SK-MEL-5 (cell line): ENCODE data around the gene ATAD2B. TPM values are rescaled to one million over a fixed set of nuclear protein-coding genes. Genes with fewer than 3 reads are reported as not detected.
"Not testable (repeated sequence)": the region's sequence is repeated elsewhere in the genome, so short reads cannot be mapped to it uniquely, and the experiment has no call there.

ENCODE experiments used
- DNase-seq: peaks from one replicate; pipeline ENCODE4 v3.0.0-alpha.2; 2016; ENCODE audit warnings: low read depth, low spot score
- in situ Hi-C: cut with HindIII; loops from 2 replicates; pipeline ENCODE4 v1.10.0; 2016; ENCODE audit warnings: low sequenced_read_pairs, high pct_unique_total_duplicates, low pct_unique_long_range_greater_than_20kb
- polyA plus RNA-seq, 2 experiments: library from polyadenylated mRNA; depleted of rRNA; stranded (reverse); fragments of >200 nt; gene quantifications; 2 replicates each; pipeline ENCODE4 v1.2.3, GENCODE V29; 2015
- total RNA-seq: library from RNA; depleted of rRNA; stranded (reverse); fragments of >200 nt; shearing (Covaris generic); gene quantifications from 2 replicates; pipeline ENCODE4 v1.2.3, GENCODE V29; 2014; rRNA removed

ATAD2B gene
- 7.9 and 8.9 TPM in 2 replicates for total RNA-seq
- polyA plus RNA-seq (2015; cell fraction: cytosol; rRNA removed): 3.3 and 5.2 TPM in 2 replicates
- polyA plus RNA-seq (2015; cell fraction: nucleus; rRNA removed): 38.9 and 39.8 TPM in 2 replicates

GRCh38 chr2:23926750-23927571 is at the start of gene ATAD2B:
TSS of gene ATAD2B (minus strand) at chr2:23927123. CDS start at chr2:23926770, 353 bp downstream.
- in situ Hi-C loops: no loop called here

GRCh38 chr2:23967846-23968245 is 40.9 kb upstream of the ATAD2B start:
- in situ Hi-C loops: no loop called here
- DNase-seq: no peak

More at GRCh38 chr2:23926750-23927571, at the start of gene ATAD2B:
- peak; percentile 95 for DNase-seq

- in situ Hi-C loops: no loop called here
- DNase-seq: no peak
Measured at GRCh38 chr2:23954325-23955014, 27.5 kb upstream of the ATAD2B start.

- in situ Hi-C loops: no loop called here
- no peak for DNase-seq
Measured at GRCh38 chr2:23953625-23954024, 26.7 kb upstream of the ATAD2B start.

GRCh38 chr2:23952558-23952957 is 25.6 kb upstream of the ATAD2B start:
- in situ Hi-C loops, DNase-seq: not testable (repeated sequence)

- in situ Hi-C loops: no loop called here
- DNase-seq: no peak
Measured at GRCh38 chr2:23947350-23947749, 20.4 kb upstream of the ATAD2B start.

GRCh38 chr2:23944976-23945375 is 18.1 kb upstream of the ATAD2B start:
- DNase-seq: peak; percentile 29
- in situ Hi-C loops: no loop called here

GRCh38 chr2:23944527-23944926 is 17.6 kb upstream of the ATAD2B start:
- peak; percentile 99 for DNase-seq
- in situ Hi-C loops: no loop called here

- in situ Hi-C loops: no loop called here
- no peak for DNase-seq
Measured at GRCh38 chr2:23943666-23944065, 16.7 kb upstream of the ATAD2B start.

- DNase-seq: no peak
- in situ Hi-C loops: no loop called here
Measured at GRCh38 chr2:23941644-23942043, 14.7 kb upstream of the ATAD2B start.

- peak; percentile 73 for DNase-seq
- in situ Hi-C loops: no loop called here
Measured at GRCh38 chr2:23940718-23941620, 14.0 kb upstream of the ATAD2B start.

GRCh38 chr2:23939987-23940717 is 13.2 kb upstream of the ATAD2B start, which contains the start of gene UBXN2A:
TSS of gene UBXN2A (plus strand) at chr2:23940463. CDS start at chr2:23958315, 17,852 bp downstream.
- in situ Hi-C loops: no loop called here
- DNase-seq: peak; percentile 82

GRCh38 chr2:23934259-23934658 is 7.3 kb upstream of the ATAD2B start:
- in situ Hi-C loops: no loop called here
- no peak for DNase-seq

- in situ Hi-C loops: no loop called here
- peak; percentile 26 for DNase-seq
Measured at GRCh38 chr2:23926290-23926749, 603 bp downstream of the ATAD2B start.

- DNase-seq: peak; percentile 56
- in situ Hi-C loops: no loop called here
Measured at GRCh38 chr2:23925702-23926289, 1.1 kb downstream of the ATAD2B start.

- DNase-seq: no peak
- in situ Hi-C loops: no loop called here
Measured at GRCh38 chr2:23924589-23925359, 2.1 kb downstream of the ATAD2B start.
